Astrocyte (in vitro differentiated cells and primary cell): ENCODE measurements around the gene POSTN. TPM values are rescaled to one million over a fixed set of nuclear protein-coding genes. Genes with fewer than 3 reads are reported as not detected.

Experiments used
- DNase-seq: peaks from one replicate; pipeline ENCODE4 v3.0.0-alpha.2; 2010; ENCODE audit warnings: low read depth
- FAIRE-seq: peaks from 2 replicates; lab custom pipeline; 2011; peaks lifted over from hg19 to GRCh38; lab: Jason Lieb, UNC
- H2AFZ ChIP-seq: 2 replicates; pipeline ENCODE4 v1.6.0; 2012; ENCODE audit warnings: low read depth, low read length, inconsistent platforms
- H3K27ac ChIP-seq: 2 replicates; pipeline ENCODE4 v1.5.1; 2011; ENCODE audit warnings: low read depth, low read length, inconsistent platforms
- H3K27me3 ChIP-seq: 2 replicates; pipeline ENCODE4 v1.6.0; 2011; ENCODE audit warnings: low read length, inconsistent platforms; ENCODE audit not compliant: insufficient read depth
- H3K36me3 ChIP-seq: 2 replicates; pipeline ENCODE4 v1.5.1; 2011; ENCODE audit warnings: low read length, inconsistent platforms; ENCODE audit not compliant: insufficient read depth
- H3K4me1 ChIP-seq: 2 replicates; pipeline ENCODE4 v1.5.1; 2011; ENCODE audit warnings: low read length, inconsistent platforms; ENCODE audit not compliant: insufficient read depth
- H3K4me2 ChIP-seq: 2 replicates; pipeline ENCODE4 v1.6.0; 2012; ENCODE audit warnings: low read length, inconsistent platforms
- H3K4me3 ChIP-seq: 2 replicates; pipeline ENCODE4 v1.5.1; 2011; ENCODE audit warnings: low read depth, mild to moderate bottlenecking, low read length, inconsistent platforms; ENCODE audit not compliant: insufficient read depth
- H3K79me2 ChIP-seq: 2 replicates; pipeline ENCODE4 v1.6.0; 2012; ENCODE audit warnings: mild to moderate bottlenecking, low read length, inconsistent platforms; ENCODE audit not compliant: insufficient read depth
- H3K9ac ChIP-seq: 2 replicates; pipeline ENCODE4 v1.6.0; 2012; ENCODE audit warnings: mild to moderate bottlenecking, low read length, inconsistent platforms
- H3K9me3 ChIP-seq: 2 replicates; pipeline ENCODE4 v1.5.1; 2012; ENCODE audit warnings: low read depth, mild to moderate bottlenecking, low read length, inconsistent platforms; ENCODE audit not compliant: insufficient read depth
- H4K20me1 ChIP-seq: 2 replicates; pipeline ENCODE4 v1.6.0; 2012; ENCODE audit warnings: low read length, inconsistent platforms; ENCODE audit not compliant: insufficient read depth
- H3K27ac Mint-ChIP-seq: one replicate; pipeline ENCODE4 v1.8.0; 2021; ENCODE audit warnings: mild to moderate bottlenecking, mixed read lengths; ENCODE audit not compliant: unreplicated experiment
- H3K27me3 Mint-ChIP-seq: one replicate; pipeline ENCODE4 v1.8.0; 2021; ENCODE audit warnings: low read depth, mixed read lengths; ENCODE audit not compliant: unreplicated experiment
- H3K36me3 Mint-ChIP-seq: one replicate; pipeline ENCODE4 v1.8.0; 2021; ENCODE audit warnings: low read depth, mixed read lengths; ENCODE audit not compliant: unreplicated experiment
- H3K4me1 Mint-ChIP-seq: one replicate; pipeline ENCODE4 v1.8.0; 2021; ENCODE audit warnings: low read depth, mixed read lengths; ENCODE audit not compliant: unreplicated experiment
- H3K4me3 Mint-ChIP-seq: one replicate; pipeline ENCODE4 v1.8.0; 2021; ENCODE audit warnings: mild to moderate bottlenecking, moderate library complexity, mixed read lengths; ENCODE audit not compliant: unreplicated experiment
- H3K9me3 Mint-ChIP-seq: one replicate; pipeline ENCODE4 v1.8.0; 2021; ENCODE audit warnings: mild to moderate bottlenecking, mixed read lengths; ENCODE audit not compliant: unreplicated experiment
- EZH2 ChIP-seq: IDR thresholded peaks from 2 replicates; pipeline ENCODE4 v1.6.1; 2012; ENCODE audit warnings: mild to moderate bottlenecking, low read length, inconsistent platforms; ENCODE audit not compliant: insufficient read depth
- total RNA-seq: library from RNA; stranded (reverse); gene quantifications from 2 replicates; pipeline ENCODE4 v1.2.1, GENCODE V29; 2021
- TF ChIP-seq, protein P1 (sequence below): IDR thresholded peaks from 2 replicates; pipeline ENCODE4 v1.5.1; 2011; ENCODE audit warnings: low read depth, mild to moderate bottlenecking, inconsistent platforms, low read length, moderate library complexity; ENCODE audit not compliant: insufficient read depth

The POSTN gene
- total RNA-seq, 1 donor from 2014 or later, result 18.6 TPM

- no peak overlapping the region for H2AFZ ChIP-seq
- Mint-ChIP-seq H3K27ac (no peak overlapping the region), H3K27me3 (no peaks in the 10 kb centered on the region), H3K9me3 (no peaks in the 10 kb centered on the region), H3K4me3 (no peak overlapping the region), H3K4me1 (peaks cover 4% of the 10 kb centered on the region), H3K36me3 (peaks cover 10% of the 10 kb centered on the region)
- no peak for TF ChIP-seq EZH2
- TF ChIP-seq, protein P1, sequence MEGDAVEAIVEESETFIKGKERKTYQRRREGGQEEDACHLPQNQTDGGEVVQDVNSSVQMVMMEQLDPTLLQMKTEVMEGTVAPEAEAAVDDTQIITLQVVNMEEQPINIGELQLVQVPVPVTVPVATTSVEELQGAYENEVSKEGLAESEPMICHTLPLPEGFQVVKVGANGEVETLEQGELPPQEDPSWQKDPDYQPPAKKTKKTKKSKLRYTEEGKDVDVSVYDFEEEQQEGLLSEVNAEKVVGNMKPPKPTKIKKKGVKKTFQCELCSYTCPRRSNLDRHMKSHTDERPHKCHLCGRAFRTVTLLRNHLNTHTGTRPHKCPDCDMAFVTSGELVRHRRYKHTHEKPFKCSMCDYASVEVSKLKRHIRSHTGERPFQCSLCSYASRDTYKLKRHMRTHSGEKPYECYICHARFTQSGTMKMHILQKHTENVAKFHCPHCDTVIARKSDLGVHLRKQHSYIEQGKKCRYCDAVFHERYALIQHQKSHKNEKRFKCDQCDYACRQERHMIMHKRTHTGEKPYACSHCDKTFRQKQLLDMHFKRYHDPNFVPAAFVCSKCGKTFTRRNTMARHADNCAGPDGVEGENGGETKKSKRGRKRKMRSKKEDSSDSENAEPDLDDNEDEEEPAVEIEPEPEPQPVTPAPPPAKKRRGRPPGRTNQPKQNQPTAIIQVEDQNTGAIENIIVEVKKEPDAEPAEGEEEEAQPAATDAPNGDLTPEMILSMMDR, result no peak
- no peak overlapping the region for H3K27ac ChIP-seq
- no peaks in the 10 kb centered on the region for H4K20me1 ChIP-seq
- no peak overlapping the region for H3K4me3 ChIP-seq
- H3K79me2 ChIP-seq, result no peaks in the 10 kb centered on the region
- peak; percentile 26 for FAIRE-seq
- H3K4me2 ChIP-seq, result no peak overlapping the region
- H3K9ac ChIP-seq, result no peak overlapping the region
- no peaks in the 10 kb centered on the region for H3K27me3 ChIP-seq
- H3K36me3 ChIP-seq, result peaks cover 2% of the 10 kb centered on the region
- H3K9me3 ChIP-seq, result no peaks in the 10 kb centered on the region
- no peak for DNase-seq
- peaks cover 2% of the 10 kb centered on the region for H3K4me1 ChIP-seq
Measured at GRCh38 chr13:37641391-37641790, 42.8 kb upstream of the POSTN start.

DNA sequence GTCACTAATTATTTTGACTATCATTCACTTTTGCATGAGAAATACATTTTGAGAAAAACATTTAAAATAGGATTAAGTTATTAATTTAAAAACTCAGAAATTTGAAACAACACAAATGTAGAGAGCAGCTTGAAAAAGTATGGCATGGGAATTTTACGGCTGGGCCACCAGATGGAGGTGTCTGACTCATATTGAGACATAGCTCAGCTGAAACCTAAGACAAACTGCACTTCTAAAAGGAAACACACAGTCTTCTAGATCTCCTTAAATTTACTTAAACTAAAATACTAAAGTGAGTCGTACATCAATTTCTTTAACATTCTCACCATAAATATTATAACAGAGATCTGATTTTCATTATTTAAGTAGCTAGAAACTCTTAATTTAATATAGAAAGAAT, 41.9 kb upstream of the POSTN start:
- no peak for TF ChIP-seq EZH2
- TF ChIP-seq, protein P1, result peak; percentile 75
- FAIRE-seq (peak; percentile 87), DNase-seq (peak; percentile 59)
- H3K4me1 ChIP-seq, result no peaks in the 10 kb centered on the region
- peak overlapping the region; percentile 62 for H3K27ac Mint-ChIP-seq
- no peak overlapping the region for H3K4me3 ChIP-seq
- H3K4me2 ChIP-seq, result no peak overlapping the region
- H3K36me3 Mint-ChIP-seq, result peaks cover 10% of the 10 kb centered on the region
- H3K9me3 Mint-ChIP-seq, result no peaks in the 10 kb centered on the region
- H3K4me3 Mint-ChIP-seq, result no peak overlapping the region
- H3K36me3 ChIP-seq, result peaks cover 2% of the 10 kb centered on the region
- no peaks in the 10 kb centered on the region for H4K20me1 ChIP-seq
- H3K27ac ChIP-seq, result peak overlapping the region; percentile 13
- H2AFZ ChIP-seq, result no peak overlapping the region
- H3K79me2 ChIP-seq, result no peaks in the 10 kb centered on the region
- H3K27me3 Mint-ChIP-seq, result no peaks in the 10 kb centered on the region
- H3K9me3 ChIP-seq, result no peaks in the 10 kb centered on the region
- no peak overlapping the region for H3K9ac ChIP-seq
- no peaks in the 10 kb centered on the region for H3K27me3 ChIP-seq
- peaks cover 4% of the 10 kb centered on the region for H3K4me1 Mint-ChIP-seq

DNA sequence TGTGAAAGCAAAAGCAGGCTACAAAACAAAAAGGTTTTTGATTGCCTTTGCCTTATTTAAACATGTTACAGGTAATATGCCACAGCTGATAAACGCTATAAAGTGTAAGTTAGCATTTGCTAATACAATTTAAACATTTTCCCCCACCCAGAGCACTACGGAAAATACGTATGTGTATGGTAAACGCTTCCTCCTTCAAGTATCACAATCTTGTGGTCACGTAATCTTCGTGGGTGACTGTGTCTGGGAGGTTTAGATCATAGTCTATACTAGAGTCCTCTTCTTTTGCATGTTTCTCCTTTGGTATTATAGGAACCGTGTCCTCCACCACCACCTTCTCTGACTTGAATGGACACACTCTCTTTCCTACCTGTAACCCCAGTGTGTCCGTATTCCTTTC, 38.1 kb upstream of the POSTN start:
- H3K9me3 Mint-ChIP-seq, result no peaks in the 10 kb centered on the region
- H3K36me3 Mint-ChIP-seq, result peaks cover 7% of the 10 kb centered on the region
- FAIRE-seq, result no peak
- H3K79me2 ChIP-seq, result no peaks in the 10 kb centered on the region
- no peak overlapping the region for H3K4me2 ChIP-seq
- H2AFZ ChIP-seq, result no peak overlapping the region
- no peaks in the 10 kb centered on the region for H3K9me3 ChIP-seq
- H3K4me1 ChIP-seq, result no peaks in the 10 kb centered on the region
- H3K9ac ChIP-seq, result no peak overlapping the region
- no peak for DNase-seq
- peaks cover 2% of the 10 kb centered on the region for H3K36me3 ChIP-seq
- no peak overlapping the region for H3K27ac ChIP-seq
- peaks cover 4% of the 10 kb centered on the region for H3K4me1 Mint-ChIP-seq
- H3K27ac Mint-ChIP-seq, result no peak overlapping the region
- H3K27me3 ChIP-seq, result no peaks in the 10 kb centered on the region
- no peaks in the 10 kb centered on the region for H4K20me1 ChIP-seq
- no peaks in the 10 kb centered on the region for H3K27me3 Mint-ChIP-seq
- no peak overlapping the region for H3K4me3 ChIP-seq
- H3K4me3 Mint-ChIP-seq, result no peak overlapping the region
- TF ChIP-seq, protein P1, result no peak
- no peak for TF ChIP-seq EZH2
